GM23338 (cell line): ENCODE data around the gene MINDY3. TPM values are rescaled to one million over a fixed set of nuclear protein-coding genes. Genes with fewer than 3 reads are reported as not detected.

Experiments
- ATAC-seq: fragments of 200-7000 bp; cut with Tn5 transposase; 3 replicates; pipeline ENCODE4 v1.9.1; 2020
- DNase-seq: peaks from one replicate; pipeline ENCODE4 v3.0.0-alpha.2; 2015; ENCODE audit warnings: low spot score
- H2AFZ ChIP-seq: fragments of 200-600 bp; sonication (generic); 2 replicates; pipeline ENCODE4 v1.8.0; 2016; ENCODE audit warnings: antibody characterized with exemption, mild to moderate bottlenecking, moderate library complexity
- H3F3A ChIP-seq: fragments of 200-600 bp; sonication (generic); replicated peaks from 2 replicates; pipeline ENCODE4 v1.8.0; 2017; ENCODE audit warnings: antibody characterized with exemption, mixed run types, low read depth
- H3K27ac ChIP-seq: fragments of 200-600 bp; sonication (generic); 2 replicates; pipeline ENCODE4 v1.6.1; 2016; ENCODE audit warnings: low read depth
- H3K27me3 ChIP-seq: fragments of 200-600 bp; sonication (generic); 2 replicates; pipeline ENCODE4 v1.8.0; 2016; ENCODE audit warnings: mild to moderate bottlenecking, mixed run types, moderate library complexity; ENCODE audit not compliant: insufficient read depth
- H3K36me3 ChIP-seq: fragments of 200-600 bp; sonication (generic); 2 replicates; pipeline ENCODE4 v1.8.0; 2016; ENCODE audit warnings: mild to moderate bottlenecking; ENCODE audit not compliant: insufficient read depth
- H3K4me1 ChIP-seq: fragments of 200-600 bp; sonication (generic); 2 replicates; pipeline ENCODE4 v1.8.0; 2016; ENCODE audit warnings: mild to moderate bottlenecking, moderate library complexity; ENCODE audit not compliant: insufficient read depth
- H3K4me2 ChIP-seq: fragments of 200-600 bp; sonication (generic); 2 replicates; pipeline ENCODE4 v1.7.1; 2017; ENCODE audit warnings: mixed run types
- H3K4me3 ChIP-seq: fragments of 200-600 bp; sonication (generic); 2 replicates; pipeline ENCODE4 v1.6.1; 2016; ENCODE audit warnings: mixed run types
- H3K79me2 ChIP-seq: fragments of 200-600 bp; sonication (generic); replicated peaks from 2 replicates; pipeline ENCODE4 v1.8.0; 2017; ENCODE audit warnings: mild to moderate bottlenecking; ENCODE audit not compliant: insufficient read depth
- H3K9me2 ChIP-seq: fragments of 200-600 bp; sonication (generic); 2 replicates; pipeline ENCODE4 v1.8.0; 2017; ENCODE audit not compliant: insufficient read depth
- H4K20me1 ChIP-seq: fragments of 200-600 bp; sonication (generic); replicated peaks from 2 replicates; pipeline ENCODE4 v1.8.0; 2017; ENCODE audit warnings: mild to moderate bottlenecking; ENCODE audit not compliant: insufficient read depth
- H3K27ac Mint-ChIP-seq: 2 replicates; pipeline ENCODE4 v1.8.0; 2020; ENCODE audit warnings: inconsistent platforms, mild to moderate bottlenecking, moderate library complexity, mixed read lengths
- H3K27me3 Mint-ChIP-seq: 3 replicates; pipeline ENCODE4 v1.8.0; 2022; ENCODE audit warnings: low read depth, mild to moderate bottlenecking, moderate library complexity, mixed read lengths, inconsistent platforms; ENCODE audit not compliant: insufficient read depth, poor library complexity
- H3K36me3 Mint-ChIP-seq: 3 replicates; pipeline ENCODE4 v1.8.0; 2021; ENCODE audit warnings: low read depth, mild to moderate bottlenecking, inconsistent platforms, moderate library complexity, mixed read lengths
- H3K4me1 Mint-ChIP-seq: 3 replicates; pipeline ENCODE4 v1.8.0; 2020; ENCODE audit warnings: mild to moderate bottlenecking, inconsistent platforms, mixed read lengths
- H3K4me3 Mint-ChIP-seq: 3 replicates; pipeline ENCODE4 v1.8.0; 2021; ENCODE audit warnings: moderate library complexity, mild to moderate bottlenecking, inconsistent platforms, mixed read lengths
- H3K9me3 Mint-ChIP-seq: 3 replicates; pipeline ENCODE4 v1.8.0; 2020; ENCODE audit warnings: moderate library complexity, mild to moderate bottlenecking, inconsistent platforms, mixed read lengths
- EZH2phosphoT487 ChIP-seq: fragments of 200-600 bp; sonication (generic); IDR thresholded peaks from one replicate; pipeline ENCODE4 v1.8.1; 2018; ENCODE audit warnings: antibody characterized with exemption; ENCODE audit not compliant: unreplicated experiment
- JUNB ChIP-seq: IDR thresholded peaks from one replicate; pipeline ENCODE4 v1.6.1; 2016; ENCODE audit warnings: antibody characterized with exemption; ENCODE audit not compliant: unreplicated experiment
- NANOG ChIP-seq: IDR thresholded peaks from 2 replicates; pipeline ENCODE4 v1.6.1; 2016; ENCODE audit warnings: antibody characterized with exemption, borderline replicate concordance
- ZNF114 ChIP-seq: fragments of 250-450 bp; sonication (Bioruptor Pico); IDR thresholded peaks from 2 replicates; pipeline ENCODE4 v1.5.0; 2020; ENCODE audit warnings: mild to moderate bottlenecking, moderate library complexity
- polyA plus RNA-seq: library from polyadenylated mRNA; unstranded; fragments of >200 nt; fragmentation: Nextera tagmentation; extraction: Ambion mirVana; gene quantifications from 2 replicates; pipeline ENCODE4 v1.2.1, GENCODE V29; 2016
- total RNA-seq: library from RNA; depleted of rRNA; stranded (reverse); fragments of >200 nt; shearing (Covaris generic); gene quantifications from 2 replicates; pipeline ENCODE4 v1.2.3, GENCODE V29; 2014
- TF ChIP-seq, protein P1 (sequence below): IDR thresholded peaks from 2 replicates; pipeline ENCODE4 v1.6.1; 2016; ENCODE audit warnings: antibody characterized with exemption
- TF ChIP-seq, protein P2 (sequence below): fragments of 250-450 bp; sonication (Bioruptor Pico); IDR thresholded peaks from 2 replicates; pipeline ENCODE4 v1.5.0; 2020; ENCODE audit warnings: mild to moderate bottlenecking, moderate library complexity

MINDY3 gene
- total and polyA plus RNA-seq, 2 experiments from 2014 or later, result 10.2 to 13.6 TPM

DNA sequence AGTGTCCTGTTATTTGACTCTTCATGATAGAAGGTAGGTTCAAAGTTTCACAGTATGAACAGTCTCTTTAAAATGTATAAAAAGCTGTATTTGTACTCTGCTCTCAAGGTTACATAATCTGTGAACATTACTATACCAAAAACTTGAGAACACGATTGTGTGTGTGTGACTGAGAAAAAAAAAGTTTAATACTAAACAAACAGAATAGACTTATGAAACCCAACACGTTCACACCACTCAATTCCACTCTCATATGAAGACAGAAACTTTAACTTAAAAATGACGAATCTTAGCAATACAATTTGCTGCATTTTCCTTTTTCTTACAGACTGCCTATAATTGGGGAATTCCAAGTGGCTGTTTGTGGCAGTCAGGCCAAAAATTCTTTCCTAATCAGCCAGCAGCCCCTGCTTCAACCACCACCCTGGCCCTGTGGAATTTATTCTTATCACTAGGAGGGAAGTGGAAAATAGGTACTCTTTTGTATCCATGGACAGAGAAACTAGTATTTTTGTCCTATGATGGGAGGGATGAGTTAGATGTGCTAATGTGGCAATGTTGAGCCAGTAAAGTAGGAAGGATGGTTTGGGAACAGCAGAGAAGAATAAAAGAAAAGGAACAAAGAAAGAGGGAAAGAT, 42.8 kb downstream of the MINDY3 start:
- Mint-ChIP-seq H3K36me3 (no peaks in the 10 kb centered on the region), H3K27ac (no peak overlapping the region), H3K9me3 (no peaks in the 10 kb centered on the region), H3K27me3 (no peaks in the 10 kb centered on the region), H3K4me3 (no peak overlapping the region), H3K4me1 (no peaks in the 10 kb centered on the region)
- 0 out of 2 replicates have a peak, but pooled peaks cover 4% of the 10 kb centered on the region for H4K20me1 ChIP-seq
- H3F3A ChIP-seq, result no peaks in the 10 kb centered on the region
- H3K4me2 ChIP-seq, result no peak overlapping the region
- H3K9me2 ChIP-seq, result no peaks in the 10 kb centered on the region
- no peak overlapping the region for H3K27ac ChIP-seq
- no peaks in the 10 kb centered on the region for H3K27me3 ChIP-seq
- TF ChIP-seq ZNF114 (CRISPR knock-in tag) (no peak), JUNB (no peak), EZH2phosphoT487 (no peak), NANOG (no peak)
- TF ChIP-seq, protein P1, sequence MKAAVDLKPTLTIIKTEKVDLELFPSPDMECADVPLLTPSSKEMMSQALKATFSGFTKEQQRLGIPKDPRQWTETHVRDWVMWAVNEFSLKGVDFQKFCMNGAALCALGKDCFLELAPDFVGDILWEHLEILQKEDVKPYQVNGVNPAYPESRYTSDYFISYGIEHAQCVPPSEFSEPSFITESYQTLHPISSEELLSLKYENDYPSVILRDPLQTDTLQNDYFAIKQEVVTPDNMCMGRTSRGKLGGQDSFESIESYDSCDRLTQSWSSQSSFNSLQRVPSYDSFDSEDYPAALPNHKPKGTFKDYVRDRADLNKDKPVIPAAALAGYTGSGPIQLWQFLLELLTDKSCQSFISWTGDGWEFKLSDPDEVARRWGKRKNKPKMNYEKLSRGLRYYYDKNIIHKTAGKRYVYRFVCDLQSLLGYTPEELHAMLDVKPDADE, result no peak
- TF ChIP-seq, protein P2, sequence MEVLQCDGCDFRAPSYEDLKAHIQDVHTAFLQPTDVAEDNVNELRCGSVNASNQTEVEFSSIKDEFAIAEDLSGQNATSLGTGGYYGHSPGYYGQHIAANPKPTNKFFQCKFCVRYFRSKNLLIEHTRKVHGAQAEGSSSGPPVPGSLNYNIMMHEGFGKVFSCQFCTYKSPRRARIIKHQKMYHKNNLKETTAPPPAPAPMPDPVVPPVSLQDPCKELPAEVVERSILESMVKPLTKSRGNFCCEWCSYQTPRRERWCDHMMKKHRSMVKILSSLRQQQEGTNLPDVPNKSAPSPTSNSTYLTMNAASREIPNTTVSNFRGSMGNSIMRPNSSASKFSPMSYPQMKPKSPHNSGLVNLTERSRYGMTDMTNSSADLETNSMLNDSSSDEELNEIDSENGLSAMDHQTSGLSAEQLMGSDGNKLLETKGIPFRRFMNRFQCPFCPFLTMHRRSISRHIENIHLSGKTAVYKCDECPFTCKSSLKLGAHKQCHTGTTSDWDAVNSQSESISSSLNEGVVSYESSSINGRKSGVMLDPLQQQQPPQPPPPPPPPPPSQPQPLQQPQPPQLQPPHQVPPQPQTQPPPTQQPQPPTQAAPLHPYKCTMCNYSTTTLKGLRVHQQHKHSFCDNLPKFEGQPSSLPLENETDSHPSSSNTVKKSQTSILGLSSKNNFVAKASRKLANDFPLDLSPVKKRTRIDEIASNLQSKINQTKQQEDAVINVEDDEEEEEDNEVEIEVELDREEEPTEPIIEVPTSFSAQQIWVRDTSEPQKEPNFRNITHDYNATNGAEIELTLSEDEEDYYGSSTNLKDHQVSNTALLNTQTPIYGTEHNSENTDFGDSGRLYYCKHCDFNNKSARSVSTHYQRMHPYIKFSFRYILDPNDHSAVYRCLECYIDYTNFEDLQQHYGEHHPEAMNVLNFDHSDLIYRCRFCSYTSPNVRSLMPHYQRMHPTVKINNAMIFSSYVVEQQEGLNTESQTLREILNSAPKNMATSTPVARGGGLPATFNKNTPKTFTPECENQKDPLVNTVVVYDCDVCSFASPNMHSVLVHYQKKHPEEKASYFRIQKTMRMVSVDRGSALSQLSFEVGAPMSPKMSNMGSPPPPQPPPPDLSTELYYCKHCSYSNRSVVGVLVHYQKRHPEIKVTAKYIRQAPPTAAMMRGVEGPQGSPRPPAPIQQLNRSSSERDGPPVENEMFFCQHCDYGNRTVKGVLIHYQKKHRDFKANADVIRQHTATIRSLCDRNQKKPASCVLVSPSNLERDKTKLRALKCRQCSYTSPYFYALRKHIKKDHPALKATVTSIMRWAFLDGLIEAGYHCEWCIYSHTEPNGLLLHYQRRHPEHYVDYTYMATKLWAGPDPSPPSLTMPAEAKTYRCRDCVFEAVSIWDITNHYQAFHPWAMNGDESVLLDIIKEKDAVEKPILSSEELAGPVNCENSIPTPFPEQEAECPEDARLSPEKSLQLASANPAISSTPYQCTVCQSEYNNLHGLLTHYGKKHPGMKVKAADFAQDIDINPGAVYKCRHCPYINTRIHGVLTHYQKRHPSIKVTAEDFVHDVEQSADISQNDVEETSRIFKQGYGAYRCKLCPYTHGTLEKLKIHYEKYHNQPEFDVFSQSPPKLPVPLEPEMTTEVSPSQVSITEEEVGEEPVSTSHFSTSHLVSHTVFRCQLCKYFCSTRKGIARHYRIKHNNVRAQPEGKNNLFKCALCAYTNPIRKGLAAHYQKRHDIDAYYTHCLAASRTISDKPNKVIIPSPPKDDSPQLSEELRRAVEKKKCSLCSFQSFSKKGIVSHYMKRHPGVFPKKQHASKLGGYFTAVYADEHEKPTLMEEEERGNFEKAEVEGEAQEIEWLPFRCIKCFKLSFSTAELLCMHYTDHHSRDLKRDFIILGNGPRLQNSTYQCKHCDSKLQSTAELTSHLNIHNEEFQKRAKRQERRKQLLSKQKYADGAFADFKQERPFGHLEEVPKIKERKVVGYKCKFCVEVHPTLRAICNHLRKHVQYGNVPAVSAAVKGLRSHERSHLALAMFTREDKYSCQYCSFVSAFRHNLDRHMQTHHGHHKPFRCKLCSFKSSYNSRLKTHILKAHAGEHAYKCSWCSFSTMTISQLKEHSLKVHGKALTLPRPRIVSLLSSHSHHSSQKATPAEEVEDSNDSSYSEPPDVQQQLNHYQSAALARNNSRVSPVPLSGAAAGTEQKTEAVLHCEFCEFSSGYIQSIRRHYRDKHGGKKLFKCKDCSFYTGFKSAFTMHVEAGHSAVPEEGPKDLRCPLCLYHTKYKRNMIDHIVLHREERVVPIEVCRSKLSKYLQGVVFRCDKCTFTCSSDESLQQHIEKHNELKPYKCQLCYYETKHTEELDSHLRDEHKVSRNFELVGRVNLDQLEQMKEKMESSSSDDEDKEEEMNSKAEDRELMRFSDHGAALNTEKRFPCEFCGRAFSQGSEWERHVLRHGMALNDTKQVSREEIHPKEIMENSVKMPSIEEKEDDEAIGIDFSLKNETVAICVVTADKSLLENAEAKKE, result no peak
- no peak overlapping the region for H3K4me3 ChIP-seq
- no peaks in the 10 kb centered on the region for H3K4me1 ChIP-seq
- H2AFZ ChIP-seq, result no peak overlapping the region
- no peaks in the 10 kb centered on the region for H3K36me3 ChIP-seq
- H3K79me2 ChIP-seq, result no peaks in the 10 kb centered on the region
- DNase-seq (no peak), ATAC-seq (no peak)
